Naive thymus-derived CD4-positive, alpha-beta T cell (primary cell): ENCODE results near the gene TEKT2. TPM values are rescaled to one million over a fixed set of nuclear protein-coding genes. Genes with fewer than 3 reads are reported as not detected.

Experiments
- ATAC-seq: fragments of 150-1000 bp; cut with Tn5 transposase; 2 replicates; pipeline ENCODE4 v1.10.0; 2021; ENCODE audit warnings: mild to moderate bottlenecking, moderate library complexity
- CTCF ChIA-PET: fragments of 350-600 bp; sonication (Branson Sonifier 250); formaldehyde crosslinking; loops from one replicate; lab custom pipeline; 2021; ENCODE audit warnings: antibody characterized with exemption; lab: Charles Lee
- POLR2A ChIA-PET: fragments of 350-600 bp; sonication (Branson Sonifier 250); formaldehyde crosslinking; loops from one replicate; lab custom pipeline; 2021; ENCODE audit warnings: antibody characterized with exemption, inconsistent platforms; lab: Charles Lee
- DNase-seq, 9 donors: peaks; one replicate each; pipeline versions ENCODE4 v3.0.0 to v3.0.0-alpha.2; 2020 to 2022; ENCODE audit warnings: mixed read lengths in 1 of 9
- H3K27ac ChIP-seq: one replicate; pipeline ENCODE4 v1.7.0; 2013; ENCODE audit warnings: mild to moderate bottlenecking, low read depth, low read length, moderate library complexity
- H3K27me3 ChIP-seq, 2 donors: one replicate each; pipeline ENCODE4 v1.7.0; 2013; ENCODE audit warnings: low read length in 2 of 2, mild to moderate bottlenecking in 2 of 2, moderate library complexity in 2 of 2; ENCODE audit not compliant: control insufficient read depth in 2 of 2, insufficient read depth in 2 of 2
- H3K36me3 ChIP-seq, 3 experiments: 1 replicate in 2 of 3; 2 replicates in 1 of 3; pipeline ENCODE4 v1.7.0; 2013; ENCODE audit warnings: low read length in 3 of 3, mild to moderate bottlenecking in 3 of 3, moderate library complexity in 1 of 3; ENCODE audit not compliant: insufficient read depth in 3 of 3, control insufficient read depth in 2 of 3
- H3K4me1 ChIP-seq, 2 donors: one replicate each; pipeline ENCODE4 v1.7.0; 2013; ENCODE audit warnings: low read length in 2 of 2, mild to moderate bottlenecking in 2 of 2, moderate library complexity in 1 of 2; ENCODE audit not compliant: control insufficient read depth in 2 of 2, insufficient read depth in 2 of 2
- H3K4me3 ChIP-seq: 2 replicates; pipeline ENCODE4 v1.7.0; 2013; ENCODE audit warnings: mild to moderate bottlenecking, low read length
- H3K9me3 ChIP-seq, 3 experiments: 1 replicate in 2 of 3; 2 replicates in 1 of 3; pipeline ENCODE4 v1.7.0; 2013; ENCODE audit warnings: low read length in 3 of 3; ENCODE audit not compliant: control insufficient read depth in 2 of 3
- H3K27ac Mint-ChIP-seq, 9 donors: one replicate each; pipeline ENCODE4 v1.8.0; 2020 to 2022; ENCODE audit warnings: mixed read lengths in 9 of 9, mild to moderate bottlenecking in 8 of 9, moderate library complexity in 5 of 9, inconsistent platforms in 2 of 9
- H3K27me3 Mint-ChIP-seq, 5 donors: one replicate each; pipeline ENCODE4 v1.8.0; 2021 to 2022; ENCODE audit warnings: mixed read lengths in 5 of 5, mild to moderate bottlenecking in 1 of 5
- H3K36me3 Mint-ChIP-seq, 5 donors: one replicate each; pipeline ENCODE4 v1.8.0; 2020 to 2022; ENCODE audit warnings: mixed read lengths in 5 of 5, mild to moderate bottlenecking in 3 of 5, inconsistent platforms in 1 of 5
- H3K4me1 Mint-ChIP-seq, 7 donors: one replicate each; pipeline ENCODE4 v1.8.0; 2020 to 2022; ENCODE audit warnings: mixed read lengths in 7 of 7, mild to moderate bottlenecking in 3 of 7, inconsistent platforms in 1 of 7
- H3K4me3 Mint-ChIP-seq, 10 donors: one replicate each; pipeline ENCODE4 v1.8.0; 2020 to 2022; ENCODE audit warnings: mild to moderate bottlenecking in 10 of 10, mixed read lengths in 10 of 10, moderate library complexity in 6 of 10, inconsistent platforms in 2 of 10
- H3K9me3 Mint-ChIP-seq, 11 donors: one replicate each; pipeline ENCODE4 v1.8.0; 2020 to 2022; ENCODE audit warnings: mixed read lengths in 11 of 11, mild to moderate bottlenecking in 4 of 11, inconsistent platforms in 1 of 11, moderate library complexity in 1 of 11
- intact Hi-C, 2 donors: fragments of 100-400 bp; cut with micrococcal nuclease; formaldehyde crosslinking; loops; one replicate each; pipeline ENCODE4 v1.15.1; 2023
- polyA plus RNA-seq, 2 donors: library from polyadenylated mRNA; unstranded; fragments of 300-500 nt; fragmentation: Illumina TruSeq; gene quantifications; one replicate each; pipeline ENCODE4 v1.2.3, GENCODE V29; 2021
- total RNA-seq, 6 experiments: library from RNA in 5 of 6; stranded (reverse) in 5 of 6; gene quantifications; 1 replicate in 5 of 6; 2 replicates in 1 of 6; pipeline ENCODE4 v1.2.3 and lab custom pipeline; 2021 to 2026

TEKT2 gene
- total and polyA plus RNA-seq, 7 experiments from 2014 or later, result 0.71 to 0.93 TPM; not detected in 5

DNA sequence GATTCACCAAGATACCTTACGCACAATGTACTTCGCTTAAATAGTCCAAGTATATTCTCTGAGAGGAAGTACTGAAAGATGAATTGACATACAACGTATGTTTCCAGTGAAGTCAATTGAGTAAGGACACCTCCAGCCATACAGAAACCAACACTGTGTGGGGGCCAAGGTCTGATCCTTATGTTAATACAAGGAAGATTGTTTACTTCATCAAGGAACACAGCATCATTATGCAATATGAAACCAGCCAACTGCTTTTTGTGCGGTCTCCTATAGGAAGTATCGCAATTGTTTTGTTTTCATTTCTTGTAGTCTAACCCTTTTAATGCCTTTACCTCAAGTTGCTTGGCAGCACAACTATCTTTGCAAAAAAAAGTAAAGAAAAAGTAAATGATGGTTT lies 28.2 kb upstream of the TEKT2 start:
- H3K36me3 Mint-ChIP-seq, result peaks cover 0 to 29% (median 24%) of the 10 kb centered on the region in 5 donors
- DNase-seq, result no peak
- POLR2A ChIA-PET, result no interaction called here

DNA sequence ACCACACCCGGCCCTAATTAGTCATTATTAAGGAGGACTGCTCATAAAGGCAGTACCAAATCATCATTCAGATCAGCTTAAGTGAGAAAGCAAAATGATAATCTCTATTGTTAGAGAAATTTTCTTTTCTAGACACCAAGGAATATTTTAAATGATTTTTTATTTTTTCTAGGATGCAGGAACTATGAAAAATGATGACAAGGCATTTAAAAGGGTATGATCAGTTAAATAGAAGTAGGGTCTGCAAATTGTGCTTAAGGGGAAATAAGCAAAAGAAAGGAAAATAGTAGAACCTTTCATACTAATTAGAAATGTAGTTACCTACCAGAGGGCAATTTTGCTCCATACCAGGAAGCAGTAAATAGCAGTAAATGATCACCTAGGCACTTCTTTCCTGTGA lies 21.6 kb upstream of the TEKT2 start:
- Histone ChIP-seq H3K27me3 (no peaks in the 10 kb centered on the region), H3K4me1 (no peaks in the 10 kb centered on the region), H3K9me3 (no peaks in the 10 kb centered on the region), H3K4me3 (no peak overlapping the region), H3K36me3 (no peaks in the 10 kb centered on the region), H3K27ac (no peak overlapping the region)
- Mint-ChIP-seq H3K27me3 (no peaks in the 10 kb centered on the region), H3K4me3 (no peak overlapping the region), H3K9me3 (no peaks in the 10 kb centered on the region), H3K4me1 (no peaks in the 10 kb centered on the region), H3K36me3 (peaks cover 0 to 7% (median 3%) of the 10 kb centered on the region in 5 donors), H3K27ac (no peak overlapping the region)
- intact Hi-C loops, result no loop called here
- CTCF ChIA-PET, result no interaction called here
- POLR2A ChIA-PET, result no interaction called here
- ATAC-seq (no peak), DNase-seq (no peak)

More for the DNA sequence above, 28.2 kb upstream of the TEKT2 start:
- no peaks in the 10 kb centered on the region for H3K9me3 Mint-ChIP-seq
- no peak overlapping the region for H3K27ac Mint-ChIP-seq
- peaks cover 0 to 5% (median 0%) of the 10 kb centered on the region in 7 donors for H3K4me1 Mint-ChIP-seq
- CTCF ChIA-PET, result no interaction called here
- no peaks in the 10 kb centered on the region for H3K9me3 ChIP-seq
- H3K27ac ChIP-seq, result no peak overlapping the region
- no peaks in the 10 kb centered on the region for H3K27me3 Mint-ChIP-seq
- H3K27me3 ChIP-seq, result no peaks in the 10 kb centered on the region
- no peak for ATAC-seq
- H3K4me3 Mint-ChIP-seq, result no peak overlapping the region
- peaks cover 0 to 11% (median 0%) of the 10 kb centered on the region in 3 experiments for H3K36me3 ChIP-seq
- intact Hi-C loops, result no loop called here
- H3K4me3 ChIP-seq, result no peak overlapping the region
- no peaks in the 10 kb centered on the region for H3K4me1 ChIP-seq

DNA sequence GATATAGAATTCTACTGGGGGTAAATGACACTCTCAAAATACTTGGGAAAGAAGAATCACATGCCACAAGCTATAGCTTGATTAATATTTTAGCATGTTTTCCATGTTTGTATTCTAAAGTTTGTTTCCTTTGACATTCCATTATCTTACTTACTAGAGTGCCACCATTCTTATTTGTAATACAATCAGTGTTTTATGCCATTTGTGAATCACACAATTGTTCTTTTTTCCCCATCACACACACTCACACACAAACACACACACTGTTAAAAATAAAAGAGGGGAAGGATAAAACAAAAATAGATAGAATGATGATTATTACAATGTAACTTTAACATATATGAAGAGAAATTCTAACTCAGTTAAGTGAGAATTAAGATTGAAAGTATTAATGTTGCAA lies 16.0 kb upstream of the TEKT2 start:
- intact Hi-C loops, result no loop called here

DNA sequence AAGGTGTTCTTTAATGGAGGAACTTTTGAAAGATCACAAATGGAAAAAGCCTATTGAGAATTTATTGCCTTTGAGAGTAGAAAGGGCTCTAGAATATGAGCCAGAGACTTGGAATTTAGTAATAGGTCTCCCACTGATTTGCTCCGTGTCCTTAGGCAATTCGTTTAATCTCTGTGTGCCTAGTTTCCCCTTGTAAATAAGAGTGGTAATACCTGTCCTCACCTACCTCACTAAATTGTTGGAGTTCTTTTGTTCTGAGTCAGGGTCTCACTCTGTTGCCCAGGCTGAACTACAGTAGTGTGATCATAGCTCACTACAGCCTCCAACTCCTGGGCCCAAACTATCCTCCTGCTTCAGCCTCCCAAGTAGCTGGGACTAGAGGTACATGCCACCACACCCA lies 15.0 kb upstream of the TEKT2 start:
- H3K4me3 Mint-ChIP-seq, result no peak overlapping the region
- no peak for DNase-seq
- CTCF ChIA-PET, result no interaction called here

More for the DNA sequence above, 16.0 kb upstream of the TEKT2 start:
- H3K4me1 ChIP-seq, result no peaks in the 10 kb centered on the region
- H3K36me3 Mint-ChIP-seq, result no peaks in the 10 kb centered on the region
- H3K9me3 ChIP-seq, result no peaks in the 10 kb centered on the region
- H3K27ac Mint-ChIP-seq, result no peak overlapping the region
- no peak for DNase-seq
- no peaks in the 10 kb centered on the region for H3K27me3 Mint-ChIP-seq
- no peak overlapping the region for H3K27ac ChIP-seq
- H3K4me1 Mint-ChIP-seq, result no peaks in the 10 kb centered on the region
- H3K4me3 ChIP-seq, result no peak overlapping the region
- H3K4me3 Mint-ChIP-seq, result no peak overlapping the region
- ChIA-PET CTCF (no interaction called here), POLR2A (no interaction called here)
- no peaks in the 10 kb centered on the region for H3K9me3 Mint-ChIP-seq
- no peaks in the 10 kb centered on the region for H3K27me3 ChIP-seq
- ATAC-seq, result no peak
- no peaks in the 10 kb centered on the region for H3K36me3 ChIP-seq

DNA sequence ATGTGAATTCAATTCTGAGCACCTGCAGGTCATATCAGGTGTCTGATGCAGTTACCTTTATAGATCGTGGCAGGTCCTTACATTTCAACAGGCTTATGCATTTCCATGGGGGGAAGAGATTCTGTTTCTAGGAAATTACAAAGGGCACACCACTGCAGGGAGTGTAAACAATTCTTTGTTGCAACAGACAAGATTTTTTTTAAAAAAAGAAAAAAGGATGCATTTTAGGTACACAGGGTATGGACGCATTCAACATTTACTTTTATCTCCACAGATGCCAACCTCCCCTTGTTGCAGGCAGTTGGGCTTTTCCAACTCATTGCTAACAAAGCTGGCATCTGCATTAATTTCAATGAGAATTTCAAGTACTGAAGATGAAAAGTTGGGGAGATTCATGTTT lies 13.5 kb upstream of the TEKT2 start:
- POLR2A ChIA-PET, result no interaction called here

More for the DNA sequence above, 15.0 kb upstream of the TEKT2 start:
- Mint-ChIP-seq H3K9me3 (no peaks in the 10 kb centered on the region), H3K27ac (no peak overlapping the region), H3K36me3 (no peaks in the 10 kb centered on the region), H3K4me1 (no peaks in the 10 kb centered on the region), H3K27me3 (no peaks in the 10 kb centered on the region)
- no peak for ATAC-seq
- H3K27me3 ChIP-seq, result no peaks in the 10 kb centered on the region
- no peaks in the 10 kb centered on the region for H3K36me3 ChIP-seq
- no peaks in the 10 kb centered on the region for H3K9me3 ChIP-seq
- H3K4me3 ChIP-seq, result no peak overlapping the region
- POLR2A ChIA-PET, result no interaction called here
- intact Hi-C loops, result no loop called here
- no peak overlapping the region for H3K27ac ChIP-seq
- H3K4me1 ChIP-seq, result no peaks in the 10 kb centered on the region

DNA sequence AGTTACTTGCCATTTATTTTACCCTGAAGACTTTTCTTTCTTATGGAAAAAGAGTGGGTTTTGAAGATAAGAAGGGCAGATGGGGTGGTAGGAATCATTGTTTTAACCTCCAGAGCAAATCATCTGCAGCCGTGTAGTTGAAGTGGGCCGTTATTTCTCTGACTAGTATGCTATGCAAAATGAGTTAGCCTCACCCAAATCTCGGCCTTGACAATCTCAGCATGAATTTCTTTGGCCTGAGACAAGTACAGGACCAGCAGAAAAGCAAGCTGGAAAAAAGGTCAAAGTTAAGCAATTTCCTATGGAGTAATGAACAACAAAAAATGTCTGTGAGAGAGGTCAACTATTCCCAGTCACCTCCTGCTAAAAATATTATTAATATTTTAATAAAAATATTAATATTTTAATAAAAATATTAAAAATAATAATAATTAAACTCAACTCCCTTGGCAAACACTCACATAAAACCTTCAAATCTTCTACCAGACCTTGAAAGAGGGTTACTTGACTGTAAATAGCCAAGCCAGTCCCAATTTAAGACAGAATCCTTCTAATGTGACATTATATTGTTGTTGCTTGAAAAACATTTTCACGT lies 6.8 kb upstream of the TEKT2 start:
- Histone ChIP-seq H3K27me3 (no peaks in the 10 kb centered on the region), H3K4me1 (no peaks in the 10 kb centered on the region), H3K27ac (no peak overlapping the region), H3K9me3 (no peaks in the 10 kb centered on the region), H3K4me3 (no peak overlapping the region), H3K36me3 (no peaks in the 10 kb centered on the region)
- no peak overlapping the region for H3K27ac Mint-ChIP-seq
- ATAC-seq (no peak), DNase-seq (no peak)
- no peak overlapping the region for H3K4me3 Mint-ChIP-seq
- peaks cover 4 to 19% (median 8%) of the 10 kb centered on the region in 5 donors for H3K27me3 Mint-ChIP-seq
- ChIA-PET CTCF (no interaction called here), POLR2A (no interaction called here)
- H3K36me3 Mint-ChIP-seq, result no peaks in the 10 kb centered on the region
- H3K4me1 Mint-ChIP-seq, result no peaks in the 10 kb centered on the region
- no peaks in the 10 kb centered on the region for H3K9me3 Mint-ChIP-seq
- intact Hi-C loops, result no loop called here

More for the DNA sequence above, 13.5 kb upstream of the TEKT2 start:
- Mint-ChIP-seq H3K27me3 (no peaks in the 10 kb centered on the region), H3K4me3 (no peak overlapping the region), H3K9me3 (no peaks in the 10 kb centered on the region), H3K4me1 (no peaks in the 10 kb centered on the region), H3K27ac (no peak overlapping the region), H3K36me3 (no peaks in the 10 kb centered on the region)
- H3K9me3 ChIP-seq, result no peaks in the 10 kb centered on the region
- H3K4me3 ChIP-seq, result no peak overlapping the region
- H3K36me3 ChIP-seq, result no peaks in the 10 kb centered on the region
- no peak overlapping the region for H3K27ac ChIP-seq
- intact Hi-C loops, result no loop called here
- no peaks in the 10 kb centered on the region for H3K4me1 ChIP-seq
- ATAC-seq (no peak), DNase-seq (no peak)
- H3K27me3 ChIP-seq, result no peaks in the 10 kb centered on the region
- CTCF ChIA-PET, result interaction anchor here (0.7 kb wide), 1 partner anchor 16 kb away, joined by 3 read pairs; no protein-coding TSS in a partner anchor

DNA sequence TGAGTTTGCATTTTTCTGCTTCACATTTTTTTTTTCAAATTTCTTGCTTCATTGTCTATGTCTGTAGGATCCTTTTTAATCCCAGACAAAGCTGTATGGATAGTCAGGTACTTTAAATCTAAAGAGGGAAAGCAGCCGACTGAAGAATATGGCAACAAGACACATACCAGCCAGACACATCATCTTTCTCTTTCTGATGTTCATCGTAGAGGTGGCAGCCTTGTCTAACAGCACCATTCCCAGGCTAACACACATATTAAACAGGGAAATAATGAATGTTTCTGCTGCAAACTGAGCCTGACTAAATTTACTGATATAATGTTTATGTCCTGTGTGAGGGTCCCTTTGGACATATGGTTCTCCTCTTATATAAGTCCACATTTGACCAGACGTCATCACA lies 3.7 kb upstream of the TEKT2 start:
- H3K27me3 Mint-ChIP-seq, result peaks cover 15 to 40% (median 22%) of the 10 kb centered on the region in 5 donors
- H3K36me3 ChIP-seq, result no peaks in the 10 kb centered on the region
- CTCF ChIA-PET, result no interaction called here

More for the DNA sequence above, 3.7 kb upstream of the TEKT2 start:
- no peak for ATAC-seq
- H3K27me3 ChIP-seq, result peaks cover 0 to 5% of the 10 kb centered on the region in 2 donors
- H3K27ac Mint-ChIP-seq, result no peak overlapping the region
- no peaks in the 10 kb centered on the region for H3K36me3 Mint-ChIP-seq
- POLR2A ChIA-PET, result no interaction called here
- no peaks in the 10 kb centered on the region for H3K9me3 ChIP-seq
- no peak for DNase-seq
- H3K4me1 ChIP-seq, result no peaks in the 10 kb centered on the region
- no peaks in the 10 kb centered on the region for H3K9me3 Mint-ChIP-seq
- H3K27ac ChIP-seq, result no peak overlapping the region
- intact Hi-C loops, result no loop called here
- H3K4me3 Mint-ChIP-seq, result no peak overlapping the region
- H3K4me1 Mint-ChIP-seq, result peaks cover 0 to 3% (median 0%) of the 10 kb centered on the region in 7 donors
- H3K4me3 ChIP-seq, result no peak overlapping the region
